Effector memory CD4-positive, alpha-beta T cell (primary cell): ENCODE data around the gene SGIP1.
"Not testable (repeated sequence)": the region's sequence is repeated elsewhere in the genome, so short reads cannot be mapped to it uniquely, and the experiment has no call there.

Source experiments
- DNase-seq, 3 donors: peaks; one replicate each; pipeline ENCODE4 v3.0.0-alpha.2; 2020
- H3K27ac ChIP-seq: 2 replicates; pipeline ENCODE4 v1.7.0; 2013; ENCODE audit warnings: mild to moderate bottlenecking, low read length, moderate library complexity; ENCODE audit not compliant: insufficient read depth, poor library complexity, severe bottlenecking
- H3K27me3 ChIP-seq: replicated peaks from 2 replicates; pipeline ENCODE4 v1.7.0; 2013; ENCODE audit warnings: mild to moderate bottlenecking, low read length; ENCODE audit not compliant: insufficient read depth, control insufficient read depth, poor library complexity, severe bottlenecking
- H3K36me3 ChIP-seq: 2 replicates; pipeline ENCODE4 v1.7.0; 2013; ENCODE audit warnings: mild to moderate bottlenecking, low read length, moderate library complexity; ENCODE audit not compliant: control insufficient read depth, insufficient read depth
- H3K4me1 ChIP-seq: 2 replicates; pipeline ENCODE4 v1.7.0; 2013; ENCODE audit warnings: low read length, mild to moderate bottlenecking; ENCODE audit not compliant: control insufficient read depth, insufficient read depth, poor library complexity, severe bottlenecking
- H3K4me3 ChIP-seq: 2 replicates; pipeline ENCODE4 v1.7.0; 2013; ENCODE audit warnings: low read length, low read depth, mild to moderate bottlenecking; ENCODE audit not compliant: insufficient read depth, poor library complexity, severe bottlenecking
- H3K9me3 ChIP-seq: 2 replicates; pipeline ENCODE4 v1.7.0; 2013; ENCODE audit warnings: mild to moderate bottlenecking, low read length, moderate library complexity; ENCODE audit not compliant: control insufficient read depth

Gene SGIP1

GRCh38 chr1:66570196-66570595 is 36.2 kb downstream of the SGIP1 start:
- no peak overlapping the region for H3K27ac ChIP-seq
- no peak overlapping the region for H3K4me3 ChIP-seq
- H3K27me3 ChIP-seq = no peaks in the 10 kb centered on the region
- no peak for DNase-seq
- H3K9me3 ChIP-seq = no peaks in the 10 kb centered on the region
- no peaks in the 10 kb centered on the region for H3K4me1 ChIP-seq
- H3K36me3 ChIP-seq = no peaks in the 10 kb centered on the region

GRCh38 chr1:66571789-66572188 is 37.8 kb downstream of the SGIP1 start:
- Histone ChIP-seq H3K4me1 (no peaks in the 10 kb centered on the region), H3K4me3 (no peak overlapping the region), H3K36me3 (no peaks in the 10 kb centered on the region), H3K27ac (no peak overlapping the region), H3K9me3 (no peaks in the 10 kb centered on the region), H3K27me3 (no peaks in the 10 kb centered on the region)
- DNase-seq = no peak

DNA sequence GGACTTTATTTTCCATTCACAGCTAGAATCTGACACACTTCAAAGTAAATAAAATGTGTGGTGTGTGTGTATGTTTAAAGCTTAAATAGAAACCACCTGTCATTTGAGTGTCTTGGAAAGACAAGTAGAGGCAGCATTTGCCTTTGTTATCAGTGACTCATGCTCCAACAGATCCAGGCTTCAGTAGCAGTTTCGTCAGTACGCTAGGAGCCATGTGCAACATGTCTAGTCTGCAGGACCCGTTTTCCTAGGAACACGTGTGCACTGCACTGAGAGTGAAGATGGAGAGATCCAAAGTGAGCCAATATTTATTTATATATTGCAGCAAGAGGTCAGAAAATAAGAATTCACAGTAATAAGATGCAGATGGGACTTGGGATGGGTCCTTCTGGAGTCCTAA is 41.8 kb downstream of the SGIP1 start:
- no peak for DNase-seq
- Histone ChIP-seq H3K4me3 (no peak overlapping the region), H3K9me3 (no peaks in the 10 kb centered on the region), H3K36me3 (no peaks in the 10 kb centered on the region), H3K4me1 (no peaks in the 10 kb centered on the region), H3K27ac (no peak overlapping the region), H3K27me3 (no peaks in the 10 kb centered on the region)

- Histone ChIP-seq H3K4me1 (no peaks in the 10 kb centered on the region), H3K36me3 (no peaks in the 10 kb centered on the region), H3K9me3 (no peaks in the 10 kb centered on the region), H3K4me3 (no peak overlapping the region), H3K27ac (no peak overlapping the region), H3K27me3 (no peaks in the 10 kb centered on the region)
- no peak for DNase-seq
These were observed 42.7 kb downstream of the SGIP1 start for GRCh38 chr1:66576645-66577044.

- no peaks in the 10 kb centered on the region for H3K4me1 ChIP-seq
- no peaks in the 10 kb centered on the region for H3K27me3 ChIP-seq
- no peak overlapping the region for H3K4me3 ChIP-seq
- no peaks in the 10 kb centered on the region for H3K9me3 ChIP-seq
- H3K36me3 ChIP-seq = no peaks in the 10 kb centered on the region
- H3K27ac ChIP-seq = no peak overlapping the region
- DNase-seq = no peak
These were observed 44.9 kb downstream of the SGIP1 start for GRCh38 chr1:66578841-66579240.

- no peak for DNase-seq
- Histone ChIP-seq H3K27me3 (no peaks in the 10 kb centered on the region), H3K4me3 (no peak overlapping the region), H3K9me3 (no peaks in the 10 kb centered on the region), H3K27ac (no peak overlapping the region), H3K36me3 (no peaks in the 10 kb centered on the region), H3K4me1 (no peaks in the 10 kb centered on the region)
These were observed 46.1 kb downstream of the SGIP1 start for GRCh38 chr1:66580081-66580480.

GRCh38 chr1:66583021-66583420 is 49.1 kb downstream of the SGIP1 start:
- Histone ChIP-seq H3K9me3 (no peaks in the 10 kb centered on the region), H3K36me3 (no peaks in the 10 kb centered on the region), H3K27ac (no peak overlapping the region), H3K4me1 (no peaks in the 10 kb centered on the region), H3K27me3 (no peaks in the 10 kb centered on the region), H3K4me3 (no peak overlapping the region)
- no peak for DNase-seq

- Histone ChIP-seq H3K4me3 (no peak overlapping the region), H3K4me1 (no peaks in the 10 kb centered on the region), H3K27me3 (no peaks in the 10 kb centered on the region), H3K9me3 (no peaks in the 10 kb centered on the region), H3K27ac (no peak overlapping the region), H3K36me3 (no peaks in the 10 kb centered on the region)
- DNase-seq = no peak
These were observed 51.0 kb downstream of the SGIP1 start for GRCh38 chr1:66585002-66585401.

DNA sequence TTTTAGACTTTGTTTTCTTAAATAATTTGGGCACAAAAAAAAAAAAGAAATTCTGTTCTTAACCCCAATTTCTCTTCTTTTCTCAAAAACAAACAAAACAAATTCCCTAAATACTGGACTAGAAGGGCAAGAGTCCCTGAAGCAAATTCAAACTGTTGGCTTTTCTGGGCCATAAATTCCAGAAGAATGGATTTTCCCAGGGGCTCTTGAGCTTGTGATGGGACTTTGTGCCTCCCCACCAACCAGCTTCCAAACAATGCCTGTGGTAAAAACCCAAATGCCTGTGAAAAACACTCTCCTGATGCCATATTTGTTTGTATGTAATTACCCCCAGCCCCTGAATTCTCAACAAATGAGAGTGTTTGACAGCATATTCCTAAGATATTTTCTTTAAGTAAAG is 55.4 kb downstream of the SGIP1 start:
- Histone ChIP-seq H3K27me3 (no peaks in the 10 kb centered on the region), H3K4me3 (no peak overlapping the region), H3K27ac (no peak overlapping the region), H3K9me3 (no peaks in the 10 kb centered on the region), H3K4me1 (no peaks in the 10 kb centered on the region), H3K36me3 (no peaks in the 10 kb centered on the region)
- DNase-seq = no peak

DNA sequence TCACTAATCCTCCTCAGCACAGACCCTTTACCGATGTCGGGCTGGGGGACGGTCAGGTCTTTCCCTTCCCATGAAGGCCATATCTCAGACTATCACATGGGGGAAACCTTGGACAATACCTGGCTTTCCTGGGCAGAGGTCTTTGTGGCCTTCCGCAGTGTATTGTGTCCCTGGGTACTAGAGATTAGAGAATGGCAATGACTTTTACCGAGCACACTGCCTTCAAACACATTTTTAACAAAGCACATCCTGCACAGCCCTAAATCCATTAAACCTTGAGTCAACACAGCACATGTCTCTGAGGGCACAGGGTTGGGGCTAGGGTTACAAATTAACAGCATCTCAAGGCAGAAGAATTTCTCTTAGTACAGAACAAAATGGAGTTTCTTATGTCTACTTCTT is 58.2 kb downstream of the SGIP1 start:
- H3K4me1 ChIP-seq, H3K4me3 ChIP-seq, H3K27me3 ChIP-seq, H3K36me3 ChIP-seq, H3K9me3 ChIP-seq, DNase-seq, H3K27ac ChIP-seq: not testable (repeated sequence)

DNA sequence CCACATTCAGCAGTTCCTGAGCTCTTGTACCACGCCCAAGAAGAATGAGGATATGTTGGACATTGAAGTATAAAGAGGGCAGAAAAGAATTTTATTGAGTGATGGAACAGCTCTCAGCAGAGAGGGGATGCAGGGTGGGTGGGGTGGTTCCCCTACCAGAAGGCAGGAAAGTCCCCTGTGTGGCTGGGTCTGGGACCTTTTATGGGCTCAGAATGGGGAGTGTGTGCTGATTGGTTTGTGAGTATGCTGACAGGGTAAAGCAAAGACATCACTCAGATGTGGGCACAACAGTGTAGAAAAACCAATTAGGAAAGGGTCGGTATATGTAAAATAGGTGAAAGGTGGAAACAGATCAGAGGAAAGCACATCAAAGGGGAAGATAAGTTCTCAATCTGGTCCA is 62.2 kb downstream of the SGIP1 start:
- no peak overlapping the region for H3K4me3 ChIP-seq
- H3K4me1 ChIP-seq = no peaks in the 10 kb centered on the region
- no peaks in the 10 kb centered on the region for H3K9me3 ChIP-seq
- H3K36me3 ChIP-seq = no peaks in the 10 kb centered on the region
- H3K27ac ChIP-seq = no peak overlapping the region
- H3K27me3 ChIP-seq = no peaks in the 10 kb centered on the region
- DNase-seq = no peak
